ENCODE results near the gene MBOAT2. TPM values are rescaled to one million over a fixed set of nuclear protein-coding genes. Genes with fewer than 3 reads are reported as not detected.

Gene MBOAT2
- total and polyA plus RNA-seq, 2 experiments from 2014 or later = 15.9 to 22.7 TPM

DNA sequence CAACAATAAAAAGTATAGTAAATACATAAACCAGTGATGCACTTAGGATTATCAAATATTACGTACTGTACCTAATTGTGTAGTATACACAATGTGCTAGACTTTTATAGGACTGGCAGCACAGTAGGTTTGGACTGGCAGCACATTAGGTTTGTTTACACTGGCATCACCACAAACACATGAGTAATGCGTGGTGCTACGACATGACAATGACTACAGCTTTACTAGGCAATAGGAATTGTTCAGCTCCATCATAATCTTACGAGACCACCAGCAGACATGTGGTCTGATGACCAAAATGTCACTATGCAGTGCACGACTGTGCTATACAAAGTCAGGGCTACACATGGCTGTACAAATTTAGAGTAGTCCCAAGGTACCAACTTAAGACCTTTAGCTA, 2.3 kb downstream of the MBOAT2 start (continued):
- TF ChIP-seq, protein P1, sequence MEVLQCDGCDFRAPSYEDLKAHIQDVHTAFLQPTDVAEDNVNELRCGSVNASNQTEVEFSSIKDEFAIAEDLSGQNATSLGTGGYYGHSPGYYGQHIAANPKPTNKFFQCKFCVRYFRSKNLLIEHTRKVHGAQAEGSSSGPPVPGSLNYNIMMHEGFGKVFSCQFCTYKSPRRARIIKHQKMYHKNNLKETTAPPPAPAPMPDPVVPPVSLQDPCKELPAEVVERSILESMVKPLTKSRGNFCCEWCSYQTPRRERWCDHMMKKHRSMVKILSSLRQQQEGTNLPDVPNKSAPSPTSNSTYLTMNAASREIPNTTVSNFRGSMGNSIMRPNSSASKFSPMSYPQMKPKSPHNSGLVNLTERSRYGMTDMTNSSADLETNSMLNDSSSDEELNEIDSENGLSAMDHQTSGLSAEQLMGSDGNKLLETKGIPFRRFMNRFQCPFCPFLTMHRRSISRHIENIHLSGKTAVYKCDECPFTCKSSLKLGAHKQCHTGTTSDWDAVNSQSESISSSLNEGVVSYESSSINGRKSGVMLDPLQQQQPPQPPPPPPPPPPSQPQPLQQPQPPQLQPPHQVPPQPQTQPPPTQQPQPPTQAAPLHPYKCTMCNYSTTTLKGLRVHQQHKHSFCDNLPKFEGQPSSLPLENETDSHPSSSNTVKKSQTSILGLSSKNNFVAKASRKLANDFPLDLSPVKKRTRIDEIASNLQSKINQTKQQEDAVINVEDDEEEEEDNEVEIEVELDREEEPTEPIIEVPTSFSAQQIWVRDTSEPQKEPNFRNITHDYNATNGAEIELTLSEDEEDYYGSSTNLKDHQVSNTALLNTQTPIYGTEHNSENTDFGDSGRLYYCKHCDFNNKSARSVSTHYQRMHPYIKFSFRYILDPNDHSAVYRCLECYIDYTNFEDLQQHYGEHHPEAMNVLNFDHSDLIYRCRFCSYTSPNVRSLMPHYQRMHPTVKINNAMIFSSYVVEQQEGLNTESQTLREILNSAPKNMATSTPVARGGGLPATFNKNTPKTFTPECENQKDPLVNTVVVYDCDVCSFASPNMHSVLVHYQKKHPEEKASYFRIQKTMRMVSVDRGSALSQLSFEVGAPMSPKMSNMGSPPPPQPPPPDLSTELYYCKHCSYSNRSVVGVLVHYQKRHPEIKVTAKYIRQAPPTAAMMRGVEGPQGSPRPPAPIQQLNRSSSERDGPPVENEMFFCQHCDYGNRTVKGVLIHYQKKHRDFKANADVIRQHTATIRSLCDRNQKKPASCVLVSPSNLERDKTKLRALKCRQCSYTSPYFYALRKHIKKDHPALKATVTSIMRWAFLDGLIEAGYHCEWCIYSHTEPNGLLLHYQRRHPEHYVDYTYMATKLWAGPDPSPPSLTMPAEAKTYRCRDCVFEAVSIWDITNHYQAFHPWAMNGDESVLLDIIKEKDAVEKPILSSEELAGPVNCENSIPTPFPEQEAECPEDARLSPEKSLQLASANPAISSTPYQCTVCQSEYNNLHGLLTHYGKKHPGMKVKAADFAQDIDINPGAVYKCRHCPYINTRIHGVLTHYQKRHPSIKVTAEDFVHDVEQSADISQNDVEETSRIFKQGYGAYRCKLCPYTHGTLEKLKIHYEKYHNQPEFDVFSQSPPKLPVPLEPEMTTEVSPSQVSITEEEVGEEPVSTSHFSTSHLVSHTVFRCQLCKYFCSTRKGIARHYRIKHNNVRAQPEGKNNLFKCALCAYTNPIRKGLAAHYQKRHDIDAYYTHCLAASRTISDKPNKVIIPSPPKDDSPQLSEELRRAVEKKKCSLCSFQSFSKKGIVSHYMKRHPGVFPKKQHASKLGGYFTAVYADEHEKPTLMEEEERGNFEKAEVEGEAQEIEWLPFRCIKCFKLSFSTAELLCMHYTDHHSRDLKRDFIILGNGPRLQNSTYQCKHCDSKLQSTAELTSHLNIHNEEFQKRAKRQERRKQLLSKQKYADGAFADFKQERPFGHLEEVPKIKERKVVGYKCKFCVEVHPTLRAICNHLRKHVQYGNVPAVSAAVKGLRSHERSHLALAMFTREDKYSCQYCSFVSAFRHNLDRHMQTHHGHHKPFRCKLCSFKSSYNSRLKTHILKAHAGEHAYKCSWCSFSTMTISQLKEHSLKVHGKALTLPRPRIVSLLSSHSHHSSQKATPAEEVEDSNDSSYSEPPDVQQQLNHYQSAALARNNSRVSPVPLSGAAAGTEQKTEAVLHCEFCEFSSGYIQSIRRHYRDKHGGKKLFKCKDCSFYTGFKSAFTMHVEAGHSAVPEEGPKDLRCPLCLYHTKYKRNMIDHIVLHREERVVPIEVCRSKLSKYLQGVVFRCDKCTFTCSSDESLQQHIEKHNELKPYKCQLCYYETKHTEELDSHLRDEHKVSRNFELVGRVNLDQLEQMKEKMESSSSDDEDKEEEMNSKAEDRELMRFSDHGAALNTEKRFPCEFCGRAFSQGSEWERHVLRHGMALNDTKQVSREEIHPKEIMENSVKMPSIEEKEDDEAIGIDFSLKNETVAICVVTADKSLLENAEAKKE (CRISPR knock-in tag; IDR thresholded peaks at IDR 0.05) = no peak
- TF ChIP-seq EZH2 (IDR thresholded peaks at IDR 0.05; ENCODE audit: low read depth, unreplicated experiment) (no peak), POLR2AphosphoS5 (IDR thresholded peaks at IDR 0.05; ENCODE audit: low read depth) (no peak), EZH2phosphoT487 (IDR thresholded peaks at IDR 0.05; ENCODE audit: unreplicated experiment) (no peak)
- TF ChIP-seq, protein P2, sequence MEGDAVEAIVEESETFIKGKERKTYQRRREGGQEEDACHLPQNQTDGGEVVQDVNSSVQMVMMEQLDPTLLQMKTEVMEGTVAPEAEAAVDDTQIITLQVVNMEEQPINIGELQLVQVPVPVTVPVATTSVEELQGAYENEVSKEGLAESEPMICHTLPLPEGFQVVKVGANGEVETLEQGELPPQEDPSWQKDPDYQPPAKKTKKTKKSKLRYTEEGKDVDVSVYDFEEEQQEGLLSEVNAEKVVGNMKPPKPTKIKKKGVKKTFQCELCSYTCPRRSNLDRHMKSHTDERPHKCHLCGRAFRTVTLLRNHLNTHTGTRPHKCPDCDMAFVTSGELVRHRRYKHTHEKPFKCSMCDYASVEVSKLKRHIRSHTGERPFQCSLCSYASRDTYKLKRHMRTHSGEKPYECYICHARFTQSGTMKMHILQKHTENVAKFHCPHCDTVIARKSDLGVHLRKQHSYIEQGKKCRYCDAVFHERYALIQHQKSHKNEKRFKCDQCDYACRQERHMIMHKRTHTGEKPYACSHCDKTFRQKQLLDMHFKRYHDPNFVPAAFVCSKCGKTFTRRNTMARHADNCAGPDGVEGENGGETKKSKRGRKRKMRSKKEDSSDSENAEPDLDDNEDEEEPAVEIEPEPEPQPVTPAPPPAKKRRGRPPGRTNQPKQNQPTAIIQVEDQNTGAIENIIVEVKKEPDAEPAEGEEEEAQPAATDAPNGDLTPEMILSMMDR (conservative IDR thresholded peaks at IDR 0.05; ENCODE audit: low read depth in 2 of 2) = no peak
- TF ChIP-seq, protein P3, sequence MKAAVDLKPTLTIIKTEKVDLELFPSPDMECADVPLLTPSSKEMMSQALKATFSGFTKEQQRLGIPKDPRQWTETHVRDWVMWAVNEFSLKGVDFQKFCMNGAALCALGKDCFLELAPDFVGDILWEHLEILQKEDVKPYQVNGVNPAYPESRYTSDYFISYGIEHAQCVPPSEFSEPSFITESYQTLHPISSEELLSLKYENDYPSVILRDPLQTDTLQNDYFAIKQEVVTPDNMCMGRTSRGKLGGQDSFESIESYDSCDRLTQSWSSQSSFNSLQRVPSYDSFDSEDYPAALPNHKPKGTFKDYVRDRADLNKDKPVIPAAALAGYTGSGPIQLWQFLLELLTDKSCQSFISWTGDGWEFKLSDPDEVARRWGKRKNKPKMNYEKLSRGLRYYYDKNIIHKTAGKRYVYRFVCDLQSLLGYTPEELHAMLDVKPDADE (IDR thresholded peaks at IDR 0.05) = no peak

DNA sequence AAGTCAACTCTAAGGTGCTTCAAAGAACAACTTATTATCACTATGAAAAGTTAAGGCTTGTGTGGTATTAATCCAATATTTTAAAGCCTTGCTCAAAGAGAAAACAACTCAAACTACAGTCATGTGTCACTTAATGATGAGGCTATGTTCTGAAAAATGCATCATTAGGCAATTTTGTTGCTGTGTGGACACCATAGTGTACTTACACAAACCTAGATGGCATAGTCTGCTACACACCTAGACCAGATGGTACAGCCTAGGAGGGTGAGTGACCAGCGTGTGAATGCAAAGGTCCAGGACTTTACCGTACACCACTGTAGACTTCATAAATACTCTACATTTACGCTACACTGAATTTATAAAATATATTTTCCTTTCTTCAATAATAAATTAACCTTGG, 3.0 kb downstream of the MBOAT2 start:
- 0 out of 3 replicates have a peak, but pooled peaks cover 7% of the 10 kb centered on the region for H3K9me3 Mint-ChIP-seq
- no peak for ATAC-seq
- peaks cover 67% of the 10 kb centered on the region for H3K79me2 ChIP-seq (replicated peaks; ENCODE audit: insufficient read depth)
- TF ChIP-seq POLR2AphosphoS5 (IDR thresholded peaks at IDR 0.05; ENCODE audit: low read depth) = no peak
- TF ChIP-seq, protein P3 (IDR thresholded peaks at IDR 0.05) = no peak
- TF ChIP-seq, protein P4, sequence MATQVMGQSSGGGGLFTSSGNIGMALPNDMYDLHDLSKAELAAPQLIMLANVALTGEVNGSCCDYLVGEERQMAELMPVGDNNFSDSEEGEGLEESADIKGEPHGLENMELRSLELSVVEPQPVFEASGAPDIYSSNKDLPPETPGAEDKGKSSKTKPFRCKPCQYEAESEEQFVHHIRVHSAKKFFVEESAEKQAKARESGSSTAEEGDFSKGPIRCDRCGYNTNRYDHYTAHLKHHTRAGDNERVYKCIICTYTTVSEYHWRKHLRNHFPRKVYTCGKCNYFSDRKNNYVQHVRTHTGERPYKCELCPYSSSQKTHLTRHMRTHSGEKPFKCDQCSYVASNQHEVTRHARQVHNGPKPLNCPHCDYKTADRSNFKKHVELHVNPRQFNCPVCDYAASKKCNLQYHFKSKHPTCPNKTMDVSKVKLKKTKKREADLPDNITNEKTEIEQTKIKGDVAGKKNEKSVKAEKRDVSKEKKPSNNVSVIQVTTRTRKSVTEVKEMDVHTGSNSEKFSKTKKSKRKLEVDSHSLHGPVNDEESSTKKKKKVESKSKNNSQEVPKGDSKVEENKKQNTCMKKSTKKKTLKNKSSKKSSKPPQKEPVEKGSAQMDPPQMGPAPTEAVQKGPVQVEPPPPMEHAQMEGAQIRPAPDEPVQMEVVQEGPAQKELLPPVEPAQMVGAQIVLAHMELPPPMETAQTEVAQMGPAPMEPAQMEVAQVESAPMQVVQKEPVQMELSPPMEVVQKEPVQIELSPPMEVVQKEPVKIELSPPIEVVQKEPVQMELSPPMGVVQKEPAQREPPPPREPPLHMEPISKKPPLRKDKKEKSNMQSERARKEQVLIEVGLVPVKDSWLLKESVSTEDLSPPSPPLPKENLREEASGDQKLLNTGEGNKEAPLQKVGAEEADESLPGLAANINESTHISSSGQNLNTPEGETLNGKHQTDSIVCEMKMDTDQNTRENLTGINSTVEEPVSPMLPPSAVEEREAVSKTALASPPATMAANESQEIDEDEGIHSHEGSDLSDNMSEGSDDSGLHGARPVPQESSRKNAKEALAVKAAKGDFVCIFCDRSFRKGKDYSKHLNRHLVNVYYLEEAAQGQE (IDR thresholded peaks at IDR 0.05; ENCODE audit: unreplicated experiment) = no peak
- no peak for TF ChIP-seq EZH2 (IDR thresholded peaks at IDR 0.05; ENCODE audit: low read depth, unreplicated experiment)
- no peak for TF ChIP-seq NANOG (IDR thresholded peaks at IDR 0.05; ENCODE audit: borderline replicate concordance)
- no peak for TF ChIP-seq EZH2phosphoT487 (IDR thresholded peaks at IDR 0.05; ENCODE audit: unreplicated experiment)
- TF ChIP-seq ZNF331 (CRISPR knock-in tag; IDR thresholded peaks at IDR 0.05; ENCODE audit: low read depth) = no peak
- TF ChIP-seq STAT1 (IDR thresholded peaks at IDR 0.05; ENCODE audit: unreplicated experiment) = no peak
- no peak for TF ChIP-seq ZNF114 (CRISPR knock-in tag; IDR thresholded peaks at IDR 0.05)

More for the DNA sequence above, 3.0 kb downstream of the MBOAT2 start:
- H3K36me3 Mint-ChIP-seq (ENCODE audit: low read depth) = peaks cover 11% of the 10 kb centered on the region
- H3K4me1 Mint-ChIP-seq = peaks cover 53% of the 10 kb centered on the region
- Histone ChIP-seq H3K4me1 (ENCODE audit: insufficient read depth) (peaks cover 35% of the 10 kb centered on the region), H3K27me3 (ENCODE audit: insufficient read depth) (peaks cover 16% of the 10 kb centered on the region; the same call in 1 of the 2 replicates), H3K36me3 (ENCODE audit: insufficient read depth) (no peaks in the 10 kb centered on the region), H3K27ac (ENCODE audit: low read depth) (no peak overlapping the region), H2AFZ (no peak overlapping the region), H3K9me2 (ENCODE audit: insufficient read depth) (no peaks in the 10 kb centered on the region), H4K20me1 (replicated peaks; ENCODE audit: insufficient read depth) (peaks cover 23% of the 10 kb centered on the region), H3K4me2 (no peak overlapping the region), H3F3A (replicated peaks; ENCODE audit: low read depth) (0 out of 2 replicates have a peak, but pooled peaks cover 4% of the 10 kb centered on the region), H3K4me3 (no peak overlapping the region)
- DNase-seq (ENCODE audit: low spot score) = no peak
- peaks cover 12% of the 10 kb centered on the region for H3K27me3 Mint-ChIP-seq (ENCODE audit: insufficient read depth, low read depth, poor library complexity)
- no peak overlapping the region for H3K27ac Mint-ChIP-seq
- no peak overlapping the region for H3K4me3 Mint-ChIP-seq

Data from GM23338 (cell line).